Activated naive CD4-positive, alpha-beta T cell treated with anti-CD3 and anti-CD28 coated beads, Interleukin-2, amount 50 U/mL, for 16 hours (primary cell): ENCODE data around the gene COL8A1.
"Not testable (repeated sequence)": the region's sequence is repeated elsewhere in the genome, so short reads cannot be mapped to it uniquely, and the experiment has no call there.

Experiments
- DNase-seq: peaks from one replicate; pipeline ENCODE4 v3.0.0-alpha.2; 2020

COL8A1 gene

GRCh38 chr3:99638167-99638948 lies at the start of gene COL8A1:
COL8A1 (plus strand) TSS chr3:99638594; CDS start chr3:99790683, 152,089 bp downstream.
- DNase-seq = no peak

DNA sequence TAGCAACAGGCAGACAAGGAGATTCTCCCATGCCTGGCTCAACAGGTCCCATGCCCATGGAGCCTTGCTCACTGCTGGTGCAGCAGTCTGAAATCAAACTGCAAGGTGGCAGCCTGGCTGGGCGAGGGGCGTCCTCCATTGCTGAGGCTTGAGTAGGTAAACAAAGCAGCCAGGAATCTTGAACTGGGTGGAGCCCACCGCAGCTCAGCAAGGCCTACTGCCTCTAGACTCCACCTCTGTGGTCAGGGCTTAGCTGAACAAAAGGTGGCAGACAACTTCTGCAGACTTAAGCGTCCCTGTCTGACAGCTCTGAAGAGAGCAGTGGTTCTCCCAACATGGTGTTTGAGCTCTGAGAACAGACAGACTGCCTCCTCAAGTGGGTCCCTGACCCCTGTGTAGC lies 49.2 kb upstream of the COL8A1 start:
- not testable (repeated sequence) for DNase-seq

DNA sequence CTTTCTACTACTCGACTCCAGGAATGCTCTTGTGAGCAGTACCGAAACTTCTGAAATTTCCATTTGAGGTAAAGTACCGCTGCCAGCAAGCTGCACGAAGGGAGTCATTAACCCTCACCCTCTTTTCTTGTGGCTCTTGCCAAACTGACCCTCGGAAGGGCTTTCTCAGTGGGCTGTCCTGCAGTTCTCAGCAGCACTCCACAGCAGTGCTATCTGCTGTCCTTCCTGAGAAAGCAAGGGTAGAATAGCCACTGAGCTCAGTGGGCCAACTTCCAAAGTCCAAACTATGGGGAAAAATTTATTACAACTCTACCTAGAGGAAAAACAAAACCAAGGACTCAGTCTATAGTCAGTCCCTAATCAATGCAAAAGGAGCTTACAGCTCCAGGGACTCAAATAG lies 38.5 kb upstream of the COL8A1 start:
- DNase-seq = no peak

DNA sequence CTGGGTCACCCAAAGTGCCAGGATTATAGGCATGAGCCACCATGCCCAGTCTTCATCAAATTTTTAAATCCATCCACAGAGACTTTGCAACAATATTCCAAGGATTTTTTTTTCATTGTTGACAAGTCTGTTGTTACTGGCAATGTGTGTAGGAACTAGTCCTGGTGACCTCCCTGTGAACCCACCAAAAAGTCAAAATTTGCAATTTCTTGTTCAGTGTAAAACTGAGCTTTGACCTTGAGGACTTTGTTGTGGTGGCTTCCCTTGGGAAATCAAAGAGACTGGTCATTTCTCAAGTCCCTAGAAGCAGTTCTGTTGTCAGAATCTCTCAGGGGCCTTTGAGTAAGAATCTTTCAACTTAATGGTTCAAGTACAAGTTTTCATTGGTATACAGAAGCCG lies 36.9 kb upstream of the COL8A1 start:
- no peak for DNase-seq

DNA sequence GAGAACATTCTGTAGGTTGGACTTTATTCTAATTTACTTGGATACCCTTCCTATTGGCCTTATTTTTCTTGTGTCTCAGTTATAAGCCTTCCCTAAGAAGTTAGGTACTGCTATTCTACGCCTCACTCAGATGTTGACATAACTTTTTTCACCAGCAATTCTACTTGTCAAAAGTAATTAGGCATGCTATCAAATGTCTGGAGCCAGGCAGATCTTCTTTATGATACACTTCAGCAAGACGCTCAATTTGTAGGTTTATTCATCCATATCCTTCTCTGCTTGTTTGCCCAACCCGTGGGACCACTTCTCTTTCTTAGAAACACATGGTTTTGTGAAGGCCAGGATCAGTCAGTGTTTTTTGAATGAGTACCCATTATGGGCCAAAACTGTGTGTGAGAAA lies 36.2 kb upstream of the COL8A1 start:
- DNase-seq = no peak

DNA sequence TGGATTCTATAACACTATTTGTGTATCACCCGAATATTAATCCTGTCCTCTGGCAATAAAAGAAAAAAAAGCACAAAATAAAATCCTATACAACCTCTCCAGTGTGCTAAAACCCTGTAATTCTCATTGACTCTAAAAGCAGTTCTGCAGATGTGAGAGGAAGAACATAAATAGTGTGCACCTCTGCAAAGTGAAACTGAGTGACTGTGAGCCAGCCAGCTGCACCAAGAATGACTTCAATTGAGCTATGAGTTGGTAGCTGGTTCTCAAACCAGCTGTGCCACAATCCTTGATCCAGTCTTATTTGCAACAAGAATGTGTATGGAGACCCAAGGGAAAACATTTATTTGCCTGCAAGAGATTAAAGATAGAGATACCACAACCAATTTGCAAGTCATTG lies 31.2 kb upstream of the COL8A1 start:
- no peak for DNase-seq

GRCh38 chr3:99614768-99615167 lies 23.6 kb upstream of the COL8A1 start:
- no peak for DNase-seq

DNA sequence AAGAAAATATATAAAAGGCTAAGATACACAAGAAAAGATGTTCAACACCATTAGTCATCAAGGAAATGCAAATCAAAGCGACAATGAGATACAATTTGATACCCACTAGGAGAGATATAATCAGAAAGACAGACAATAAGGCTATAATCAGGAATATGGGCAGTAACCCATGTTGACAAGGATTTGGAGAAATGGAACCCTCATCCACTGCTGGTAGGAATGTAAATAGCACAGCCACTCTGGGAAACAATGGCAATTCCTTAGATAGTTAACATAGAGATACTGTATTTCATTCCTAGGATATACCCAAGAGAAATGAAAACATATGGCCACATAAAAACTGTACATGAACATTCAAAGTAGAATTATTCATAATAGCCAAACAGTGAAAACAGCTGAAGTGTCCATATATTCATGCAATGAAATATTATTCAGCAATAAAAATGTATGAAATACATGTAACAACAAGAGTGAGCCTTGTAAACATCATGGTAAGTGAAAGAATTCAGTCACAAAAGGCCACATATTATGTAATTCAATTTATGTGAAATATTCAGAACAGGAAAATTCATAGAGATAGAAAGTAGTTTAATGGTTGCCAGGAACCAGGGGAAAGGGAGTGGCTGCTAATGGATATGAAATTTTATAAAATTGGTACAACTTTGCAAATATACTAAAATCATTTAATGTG lies 18.2 kb upstream of the COL8A1 start:
- DNase-seq = no peak

GRCh38 chr3:99620976-99621375 lies 17.4 kb upstream of the COL8A1 start:
- no peak for DNase-seq

DNA sequence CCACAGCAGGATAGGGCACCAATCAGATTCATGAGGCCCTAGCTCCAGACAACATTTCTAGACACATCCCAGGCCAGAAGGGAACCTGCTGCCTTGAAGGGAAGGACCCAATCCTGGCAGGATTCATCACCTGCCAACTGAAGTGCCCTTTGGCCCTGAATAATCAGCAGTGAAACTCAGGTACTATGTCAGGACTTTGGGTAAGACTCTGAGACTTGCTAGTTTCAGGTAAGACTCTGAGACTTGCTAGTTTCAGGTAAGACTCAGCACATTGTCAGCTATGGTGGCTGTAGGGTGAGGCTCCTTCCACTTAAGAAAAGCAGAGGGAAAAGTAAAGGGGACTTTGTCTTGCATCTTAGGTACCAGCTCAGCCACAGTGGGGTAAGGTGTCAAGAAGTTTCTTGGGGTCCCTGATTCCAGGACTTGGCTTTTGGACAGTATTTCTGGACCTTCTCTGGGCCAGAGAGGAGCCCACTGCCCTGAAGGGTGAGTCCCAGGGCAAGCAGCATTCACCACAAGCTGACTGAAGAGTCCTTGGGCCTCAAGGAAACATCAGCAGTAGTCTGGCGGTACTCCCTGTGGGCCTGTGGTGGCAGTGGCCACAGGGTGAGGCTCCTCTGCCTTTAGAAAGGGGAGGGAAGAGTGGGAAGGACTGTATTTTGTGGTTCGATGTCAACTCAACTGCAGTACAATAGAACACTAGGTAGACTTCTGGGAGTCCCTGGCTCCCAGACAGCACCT lies 13.7 kb upstream of the COL8A1 start:
- no peak for DNase-seq

- no peak for DNase-seq
Observed at GRCh38 chr3:99625237-99625622, 13.2 kb upstream of the COL8A1 start.

DNA sequence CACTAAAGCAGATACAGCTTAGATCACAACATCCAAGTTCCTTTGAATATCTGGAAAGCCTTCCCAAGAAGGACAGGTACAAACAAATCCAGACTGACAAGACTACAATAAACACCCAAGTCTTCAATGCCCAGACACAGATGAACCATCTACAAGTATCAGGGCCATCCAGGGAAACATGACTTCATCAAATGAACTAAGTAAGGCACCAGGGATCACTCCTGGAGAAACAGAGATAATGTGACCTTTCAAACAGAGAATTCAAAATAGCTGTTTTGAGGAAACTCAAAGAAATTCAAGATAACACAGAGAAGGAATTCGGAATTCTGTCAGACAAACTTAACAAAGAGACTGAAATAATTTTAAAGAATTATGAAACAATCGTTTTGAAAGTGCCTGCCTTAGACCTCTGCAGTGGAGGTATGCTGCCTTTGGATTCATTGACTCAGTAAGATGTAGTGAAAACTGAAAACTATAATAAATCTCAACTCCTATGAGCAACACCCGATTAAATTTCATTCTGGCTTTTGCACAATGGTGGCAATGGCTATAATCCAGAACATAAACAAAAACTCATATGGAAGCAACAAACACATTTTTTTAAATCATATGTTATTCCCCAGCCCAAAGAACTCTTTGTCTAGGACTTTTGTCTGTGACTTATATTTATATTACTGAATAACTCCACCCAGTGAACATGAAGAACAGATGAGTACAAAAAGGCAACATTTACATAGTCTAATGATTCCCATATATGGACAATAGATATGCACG lies 12.6 kb upstream of the COL8A1 start:
- DNase-seq = no peak

DNA sequence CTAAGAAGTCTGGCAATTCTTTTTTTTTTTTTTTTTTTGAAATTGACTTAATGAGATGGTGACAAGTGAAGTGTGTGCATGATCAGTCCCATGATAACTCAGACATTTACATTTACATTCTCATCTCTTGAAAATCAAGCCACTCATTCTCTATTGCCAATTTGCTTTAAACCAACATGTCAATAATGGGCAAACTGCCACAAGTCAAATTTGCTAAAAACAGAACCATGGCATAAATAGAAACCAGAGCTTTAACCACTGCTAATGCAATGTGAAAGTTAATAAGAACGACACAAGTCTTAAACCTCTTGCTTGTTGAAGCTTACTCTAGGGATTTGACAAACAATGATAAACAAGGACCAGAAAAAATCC lies 12.0 kb upstream of the COL8A1 start:
- no peak for DNase-seq

DNA sequence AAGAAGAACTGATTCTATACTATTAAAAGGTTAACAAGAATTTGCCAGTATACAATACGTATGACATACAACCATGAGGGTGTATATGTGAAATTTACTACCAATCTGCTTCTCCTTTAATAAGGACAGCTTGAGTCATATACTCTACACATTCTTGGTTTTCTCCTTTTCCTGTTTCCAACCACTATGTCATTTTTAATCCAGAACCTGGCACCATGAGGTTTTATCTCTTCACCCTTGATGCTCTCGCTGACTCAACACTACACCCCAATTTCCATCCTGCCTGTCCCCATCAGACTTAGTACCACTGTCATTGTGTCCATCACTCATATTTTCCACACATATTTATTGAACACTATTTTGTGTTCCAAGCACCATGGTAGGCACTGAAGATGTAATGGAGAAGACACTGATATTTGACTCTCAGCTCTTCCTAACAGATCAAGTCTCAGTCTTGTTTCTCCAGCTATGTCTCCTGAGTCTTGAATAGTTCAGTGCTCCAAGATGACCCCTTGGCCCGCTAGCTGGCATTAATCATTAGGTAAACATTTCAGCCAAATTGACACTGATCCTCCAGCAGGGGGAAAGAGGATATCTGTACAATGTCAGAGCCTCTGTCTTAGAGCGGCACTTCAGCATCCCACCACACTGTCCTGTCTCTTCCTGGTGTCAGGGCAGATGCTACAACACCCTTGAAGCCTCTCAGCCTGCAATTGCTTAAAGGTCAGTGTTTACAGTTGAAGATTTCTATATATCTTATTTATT lies 11.2 kb upstream of the COL8A1 start:
- no peak for DNase-seq

- DNase-seq = no peak
Observed at GRCh38 chr3:99630815-99631214, 7.6 kb upstream of the COL8A1 start.

DNA sequence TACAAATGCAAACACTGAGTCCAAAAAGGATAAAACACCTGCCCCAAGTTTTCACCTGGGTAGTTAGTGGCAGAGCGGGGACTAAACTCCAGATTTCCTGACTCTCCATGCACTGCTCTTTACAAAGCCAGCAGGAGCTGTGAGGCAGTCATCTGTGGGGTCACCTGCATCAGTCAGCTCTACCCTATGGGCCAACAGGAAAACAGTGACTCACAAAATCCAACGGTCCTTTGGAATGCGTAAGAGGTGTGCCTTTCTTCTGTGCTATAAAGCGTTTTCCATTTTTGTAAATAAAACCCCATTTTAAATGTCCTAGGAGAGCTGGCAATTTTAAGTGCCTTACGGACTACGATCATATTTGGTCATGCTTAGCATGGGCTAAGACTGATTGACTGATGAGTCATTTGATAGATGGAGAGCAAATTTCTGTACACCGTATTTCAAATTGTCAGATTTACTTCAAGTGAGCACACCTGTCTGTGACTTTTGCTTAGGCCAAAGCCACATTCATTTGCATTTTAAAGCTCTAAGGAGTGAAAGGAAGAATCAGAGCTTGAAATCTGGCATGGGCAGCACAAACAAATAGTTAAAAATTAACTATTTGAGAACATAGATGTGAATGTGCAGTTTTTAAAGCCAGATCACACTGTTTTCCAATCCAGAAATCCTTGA lies 4.4 kb upstream of the COL8A1 start:
- no peak for DNase-seq

GRCh38 chr3:99634881-99635280 lies 3.5 kb upstream of the COL8A1 start:
- DNase-seq = no peak

- no peak for DNase-seq
Observed at GRCh38 chr3:99635348-99635747, 3.0 kb upstream of the COL8A1 start.

DNA sequence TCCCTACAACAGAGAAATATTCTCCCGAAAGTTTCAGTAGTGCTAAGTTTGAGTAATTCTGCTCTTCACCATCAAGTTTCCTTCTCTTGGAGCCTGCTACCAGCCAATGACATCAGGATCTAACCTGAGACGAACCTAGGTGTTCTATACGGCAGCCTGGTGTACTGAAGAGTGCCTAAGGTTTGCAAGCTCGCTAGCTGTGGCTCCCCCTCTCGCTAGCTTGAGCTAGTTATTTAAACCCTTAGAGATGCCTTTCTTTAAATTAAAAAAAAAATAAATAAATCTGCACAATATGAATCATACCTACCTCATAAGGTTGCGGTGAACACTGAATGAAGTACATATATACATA lies 1.4 kb upstream of the COL8A1 start:
- no peak for DNase-seq

DNA sequence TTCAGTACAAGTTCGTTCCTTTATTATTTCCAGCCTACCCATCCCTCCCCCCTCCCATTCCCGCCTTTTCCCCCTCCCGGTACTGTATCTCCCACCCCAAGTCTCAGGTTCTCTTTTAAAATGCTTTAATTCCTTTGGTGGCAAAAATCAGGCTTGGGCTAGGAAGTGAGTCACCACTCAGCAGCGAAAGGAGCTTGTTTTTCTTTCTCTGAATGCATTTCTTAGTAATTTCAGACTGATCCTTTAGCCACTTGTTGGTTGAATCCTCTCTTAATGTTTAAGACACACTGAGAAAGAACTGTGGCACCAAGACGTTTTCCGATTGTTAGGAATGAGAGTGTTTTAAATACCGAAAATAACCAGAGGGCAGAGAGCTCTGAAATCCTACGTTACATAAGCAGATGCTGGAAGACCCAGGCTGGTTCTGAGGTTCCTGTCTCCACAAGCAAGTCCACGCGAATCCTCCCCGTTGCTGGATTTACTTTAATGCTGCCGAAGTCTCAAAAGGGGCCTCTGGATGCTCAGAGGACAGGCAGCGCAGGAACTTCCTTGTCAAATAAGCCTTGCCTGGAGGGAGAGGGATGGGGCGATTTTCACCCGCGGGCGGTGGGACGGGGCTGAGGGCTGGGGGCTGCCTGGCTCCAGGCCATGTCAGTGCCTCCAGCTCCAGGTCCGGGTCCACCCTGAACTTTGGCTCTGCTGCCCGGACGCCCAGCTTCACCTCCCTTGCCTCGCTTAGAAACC lies 854 bp upstream of the COL8A1 start:
- DNase-seq = no peak

DNA sequence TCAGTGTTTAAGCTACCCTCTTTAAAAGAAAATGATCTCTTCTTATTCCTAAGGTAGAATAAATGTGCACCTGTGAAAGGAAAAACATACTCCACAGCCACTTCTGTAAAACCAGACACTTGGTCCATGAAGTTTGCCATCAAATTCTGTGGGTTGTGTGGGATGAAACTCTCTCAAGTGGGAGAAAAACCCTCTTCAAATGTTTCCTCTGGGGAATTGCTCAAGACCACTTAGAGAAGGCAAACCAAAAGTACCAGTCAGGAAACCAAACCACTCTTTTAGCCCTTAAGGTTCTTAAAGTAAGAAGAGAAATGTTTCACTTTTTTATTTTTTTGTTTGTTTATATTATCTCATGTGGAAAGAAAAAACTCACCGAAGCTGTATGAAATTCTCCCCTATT lies 1.2 kb downstream of the COL8A1 start:
- no peak for DNase-seq
